AG09309 (cell line): Measurements from ENCODE around the gene TFF1.

Source experiments
- DNase-seq: peaks from one replicate; pipeline ENCODE4 v3.0.0-alpha.2; 2010; ENCODE audit warnings: low read depth
- H3K4me3 ChIP-seq: 2 replicates; pipeline ENCODE4 v1.5.1; 2011; ENCODE audit warnings: mild to moderate bottlenecking, low read depth, low read length, moderate library complexity; ENCODE audit not compliant: control insufficient read depth
- CTCF ChIP-seq: IDR thresholded peaks from 2 replicates; pipeline ENCODE4 v1.5.1; 2011; ENCODE audit warnings: mild to moderate bottlenecking, low read depth, low read length, inconsistent platforms; ENCODE audit not compliant: insufficient read depth, control insufficient read depth; ENCODE audit errors: missing control alignments

Gene TFF1

DNA sequence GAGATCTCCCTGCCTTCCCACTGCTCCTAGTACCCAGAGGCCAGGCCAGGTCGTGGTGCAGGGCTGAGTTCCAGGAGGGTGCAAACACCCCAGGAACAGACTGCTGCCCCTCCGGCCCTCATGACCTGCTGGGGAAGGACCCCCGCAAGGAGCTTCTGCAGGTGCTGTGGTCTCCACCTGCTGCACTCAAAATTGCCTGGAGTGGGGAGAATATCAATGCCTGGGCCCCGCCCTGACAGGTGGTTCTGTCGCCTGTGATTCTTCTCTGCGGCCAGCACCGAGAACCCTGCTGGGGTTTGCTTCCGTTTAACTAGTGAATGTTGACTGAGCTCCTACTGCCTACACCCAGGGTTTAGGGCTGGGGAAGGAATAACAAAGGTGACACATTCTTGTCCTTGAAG, 49.0 kb downstream of the TFF1 start:
- no peak for DNase-seq
- no peak for TF ChIP-seq CTCF
- H3K4me3 ChIP-seq = no peak overlapping the region

DNA sequence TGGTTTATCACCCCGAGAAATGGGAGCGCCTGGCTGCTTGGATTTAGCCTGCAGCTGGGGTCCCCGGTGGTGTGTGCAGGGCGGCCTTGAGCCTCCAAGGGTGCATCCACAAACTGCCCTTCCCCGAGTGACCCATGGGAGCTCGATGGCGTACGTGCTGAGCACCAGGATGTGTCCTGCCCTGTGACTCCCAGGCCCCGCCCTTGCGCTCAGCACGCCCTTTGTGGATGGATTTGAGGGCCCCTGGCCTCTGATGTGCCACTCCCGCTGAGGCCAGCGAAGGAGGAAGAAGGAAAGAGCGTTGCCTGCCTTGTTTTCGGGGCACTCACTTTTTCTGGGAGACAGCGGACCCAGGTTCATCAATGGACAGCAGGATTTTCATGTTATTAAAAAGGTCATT, 49.4 kb downstream of the TFF1 start:
- TF ChIP-seq CTCF = no peak
- DNase-seq = no peak
- H3K4me3 ChIP-seq = no peak overlapping the region

DNA sequence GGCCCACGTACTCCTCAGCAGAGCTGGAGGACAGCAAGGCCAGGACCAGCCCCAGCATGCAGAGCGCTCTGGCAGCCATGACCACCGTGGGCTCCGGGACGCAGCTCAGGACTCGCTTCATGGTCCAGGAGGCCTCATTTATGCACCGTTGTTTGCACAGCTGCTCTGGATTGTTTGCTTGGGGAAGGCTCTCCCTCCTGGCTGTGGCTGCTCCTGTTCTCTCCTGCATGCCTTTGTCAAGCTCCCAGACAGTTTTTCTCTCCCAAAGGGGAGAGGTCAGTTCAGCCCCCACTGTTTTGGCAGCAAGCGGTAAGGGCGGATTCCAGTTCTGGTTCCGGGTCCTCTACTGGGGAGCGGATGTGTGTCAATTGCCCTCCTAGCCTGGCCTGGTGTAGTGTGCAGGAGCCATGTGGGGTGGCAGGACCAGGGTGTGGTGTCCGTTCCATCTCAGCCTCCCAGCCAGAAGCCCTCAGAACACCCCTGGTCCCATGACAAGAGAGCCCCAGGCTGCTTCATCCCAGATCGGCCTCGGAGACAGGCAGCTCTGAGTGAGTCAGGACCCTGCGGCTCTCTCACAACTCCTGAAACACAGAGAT, 50.9 kb downstream of the TFF1 start, which contains the start of gene TFF3:
TSS of gene TFF3 (minus strand) at position 114 of the 596 bp plus-strand sequence. CDS start at position 79, 35 bp downstream.
- H3K4me3 ChIP-seq = no peak within 1 kb of the TSS
- no peak for DNase-seq
- TF ChIP-seq CTCF = no peak

- H3K4me3 ChIP-seq = no peak overlapping the region
- DNase-seq = no peak
- TF ChIP-seq CTCF = no peak
These were observed 51.6 kb downstream of the TFF1 start for GRCh38 chr21:42314616-42315295.

DNA sequence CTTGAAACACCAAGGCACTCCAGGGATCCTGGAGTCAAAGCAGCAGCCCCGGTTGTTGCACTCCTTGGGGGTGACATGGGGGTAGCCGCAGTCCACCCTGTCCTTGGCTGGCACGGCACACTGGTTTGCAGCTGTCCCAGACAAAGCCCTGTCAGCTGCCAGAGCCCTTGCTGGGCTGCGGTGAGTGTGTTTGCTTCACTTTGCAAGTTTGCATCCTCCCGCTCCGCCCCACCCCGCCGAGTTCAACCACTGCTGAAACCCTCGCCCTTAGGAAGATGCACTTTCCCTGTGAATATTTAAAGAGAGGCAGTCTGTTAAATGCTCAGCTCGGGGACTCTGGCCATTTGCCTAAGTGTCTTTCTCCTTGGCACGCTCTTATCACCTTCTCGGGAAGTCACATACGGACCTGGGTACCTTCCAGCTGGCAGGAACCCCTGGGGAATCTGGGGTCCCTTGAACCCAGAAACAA, 52.8 kb downstream of the TFF1 start:
- H3K4me3 ChIP-seq = no peak overlapping the region
- no peak for TF ChIP-seq CTCF

DNA sequence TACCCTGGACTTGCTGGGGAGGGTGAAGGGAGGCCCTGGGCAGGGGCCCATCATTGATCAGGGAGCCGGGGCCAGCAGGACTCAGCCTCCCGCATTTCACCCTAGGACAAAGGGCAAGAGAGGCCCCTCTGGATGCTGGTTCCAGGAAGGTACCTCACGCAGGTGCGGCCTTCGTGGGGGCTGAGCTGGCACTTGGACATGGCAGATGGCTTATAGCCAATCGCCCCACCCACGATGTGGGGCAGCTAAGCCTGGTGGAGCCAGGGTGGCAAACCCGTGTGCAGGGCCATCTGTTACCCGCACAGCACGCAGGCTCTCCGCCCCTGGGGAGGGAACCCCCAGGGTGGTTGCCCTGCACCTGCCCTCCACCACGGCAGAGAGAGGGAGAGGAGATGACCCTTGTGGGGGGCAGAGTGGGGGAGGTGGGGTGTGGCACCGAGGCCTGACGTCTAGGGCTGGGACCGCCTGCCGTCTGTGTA, 53.7 kb downstream of the TFF1 start:
- DNase-seq = no peak
- no peak overlapping the region for H3K4me3 ChIP-seq
- TF ChIP-seq CTCF = no peak

More for the DNA sequence above, 52.8 kb downstream of the TFF1 start:
- DNase-seq = no peak
